Breast epithelium (tissue), 4 donors: ENCODE results near the gene OTOP2. TPM values are rescaled to one million over a fixed set of nuclear protein-coding genes. Genes with fewer than 3 reads are reported as not detected.

ENCODE experiments used
- DNase-seq, 2 donors: peaks; one replicate each; pipeline ENCODE4 v3.0.0-alpha.2; 2019; ENCODE audit warnings: low spot score in 2 of 2
- H3K27ac ChIP-seq, 2 donors: fragments of 200-600 bp; sonication (generic) in 1 of 2; one replicate each; pipeline ENCODE4 v1.5.1; 2016 to 2019; ENCODE audit warnings: mild to moderate bottlenecking in 1 of 2
- H3K27me3 ChIP-seq, 2 donors: fragments of 200-600 bp; sonication (generic) in 1 of 2; one replicate each; pipeline versions ENCODE4 v1.5.1 to v1.6.0; 2017 to 2019; ENCODE audit warnings: control low read depth in 1 of 2, mild to moderate bottlenecking in 1 of 2
- H3K36me3 ChIP-seq: fragments of 200-600 bp; one replicate; pipeline ENCODE4 v1.5.1; 2019
- H3K4me1 ChIP-seq, 2 donors: fragments of 200-600 bp; sonication (generic); one replicate each; pipeline ENCODE4 v1.5.1; 2016 to 2019; ENCODE audit warnings: control low read depth in 1 of 2
- H3K4me3 ChIP-seq, 3 donors: fragments of 200-600 bp; sonication (generic); 1 replicate in 2 of 3; 2 replicates in 1 of 3; pipeline ENCODE4 v1.5.1; 2016 to 2019; ENCODE audit warnings: mild to moderate bottlenecking in 3 of 3, moderate library complexity in 2 of 3
- H3K9me3 ChIP-seq, 2 donors: fragments of 200-600 bp; sonication (generic) in 1 of 2; one replicate each; pipeline ENCODE4 v1.5.1; 2016 to 2019; ENCODE audit warnings: control low read depth in 1 of 2
- POLR2A ChIP-seq: fragments of 450-650 bp; IDR thresholded peaks from one replicate; pipeline ENCODE4 v1.6.1; 2016; ENCODE audit warnings: antibody characterized with exemption, mild to moderate bottlenecking, moderate library complexity
- POLR2AphosphoS5 ChIP-seq, 3 donors: sonication (generic); formaldehyde crosslinking; IDR thresholded peaks; one replicate each; pipeline ENCODE4 v1.6.1; 2017; ENCODE audit warnings: antibody characterized with exemption in 3 of 3
- intact Hi-C: fragments of 100-400 bp; cut with DNase I; formaldehyde crosslinking; loops from one replicate; pipeline ENCODE4 v1.15.1; 2023; ENCODE audit warnings: low total_unique reads
- total RNA-seq, 3 donors: library from RNA; depleted of rRNA; stranded (reverse); fragments of >200 nt; gene quantifications; one replicate each; pipeline ENCODE4 v1.1.0, GENCODE V29; 2016
- TF ChIP-seq, protein P1 (sequence below), 3 donors: fragments of 450-650 bp; IDR thresholded peaks; one replicate each; pipeline ENCODE4 v1.5.1; 2016 to 2017; ENCODE audit warnings: antibody characterized with exemption in 3 of 3, mild to moderate bottlenecking in 3 of 3, moderate library complexity in 3 of 3

Gene OTOP2
- total RNA-seq, 3 donors from 2014 or later, result 0.33 TPM; not detected in 2

DNA sequence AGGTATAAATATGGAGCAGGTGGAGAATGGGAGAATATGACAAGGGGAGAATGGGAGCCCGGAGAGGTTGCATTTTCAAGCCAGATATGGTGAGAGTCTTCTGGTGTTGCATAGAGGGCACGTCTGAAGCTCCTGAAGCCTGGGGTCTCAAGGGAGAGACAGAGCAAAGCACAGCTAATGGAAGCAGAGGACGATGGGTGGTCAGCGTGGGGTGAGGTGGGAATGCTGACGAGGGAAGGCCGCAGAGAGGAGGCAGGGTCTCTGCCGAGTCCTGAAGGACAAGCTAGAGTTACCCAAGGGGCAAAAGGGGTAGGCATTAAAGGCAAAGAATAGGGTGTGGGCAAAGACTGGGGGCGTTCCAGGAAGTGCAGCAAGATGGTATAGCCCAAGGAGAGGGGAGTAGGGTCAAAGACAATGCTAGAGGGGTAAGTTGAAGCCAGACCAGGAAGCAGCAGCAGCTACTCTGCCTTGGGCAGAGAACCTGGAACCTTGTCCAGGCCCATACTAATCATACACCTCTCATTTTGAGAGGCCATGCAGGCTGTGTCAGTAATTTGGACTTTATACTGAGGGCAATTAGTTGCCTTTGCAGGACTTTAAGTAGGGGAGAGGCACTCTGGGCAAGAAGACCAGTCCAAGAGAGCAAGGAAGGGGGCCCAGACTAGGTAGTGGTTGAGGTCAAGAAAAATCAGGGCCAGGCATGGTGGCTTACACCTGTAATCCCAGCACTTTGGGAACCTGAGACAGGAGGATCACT lies 14.3 kb downstream of the OTOP2 start:
- H3K4me1 ChIP-seq, result peaks cover 0 to 11% of the 10 kb centered on the region in 2 donors
- no peak overlapping the region for H3K4me3 ChIP-seq
- H3K27ac ChIP-seq, result no peak overlapping the region
- intact Hi-C loops, result no loop called here
- no peak for TF ChIP-seq POLR2AphosphoS5 (IDR thresholded peaks at IDR 0.05)
- TF ChIP-seq, protein P1, sequence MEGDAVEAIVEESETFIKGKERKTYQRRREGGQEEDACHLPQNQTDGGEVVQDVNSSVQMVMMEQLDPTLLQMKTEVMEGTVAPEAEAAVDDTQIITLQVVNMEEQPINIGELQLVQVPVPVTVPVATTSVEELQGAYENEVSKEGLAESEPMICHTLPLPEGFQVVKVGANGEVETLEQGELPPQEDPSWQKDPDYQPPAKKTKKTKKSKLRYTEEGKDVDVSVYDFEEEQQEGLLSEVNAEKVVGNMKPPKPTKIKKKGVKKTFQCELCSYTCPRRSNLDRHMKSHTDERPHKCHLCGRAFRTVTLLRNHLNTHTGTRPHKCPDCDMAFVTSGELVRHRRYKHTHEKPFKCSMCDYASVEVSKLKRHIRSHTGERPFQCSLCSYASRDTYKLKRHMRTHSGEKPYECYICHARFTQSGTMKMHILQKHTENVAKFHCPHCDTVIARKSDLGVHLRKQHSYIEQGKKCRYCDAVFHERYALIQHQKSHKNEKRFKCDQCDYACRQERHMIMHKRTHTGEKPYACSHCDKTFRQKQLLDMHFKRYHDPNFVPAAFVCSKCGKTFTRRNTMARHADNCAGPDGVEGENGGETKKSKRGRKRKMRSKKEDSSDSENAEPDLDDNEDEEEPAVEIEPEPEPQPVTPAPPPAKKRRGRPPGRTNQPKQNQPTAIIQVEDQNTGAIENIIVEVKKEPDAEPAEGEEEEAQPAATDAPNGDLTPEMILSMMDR (IDR thresholded peaks at IDR 0.05), result no peak
- no peak for TF ChIP-seq POLR2A
- H3K36me3 ChIP-seq, result no peaks in the 10 kb centered on the region
- no peak for DNase-seq
- H3K9me3 ChIP-seq, result no peaks in the 10 kb centered on the region
- peaks cover 0 to 49% of the 10 kb centered on the region in 2 donors for H3K27me3 ChIP-seq

DNA sequence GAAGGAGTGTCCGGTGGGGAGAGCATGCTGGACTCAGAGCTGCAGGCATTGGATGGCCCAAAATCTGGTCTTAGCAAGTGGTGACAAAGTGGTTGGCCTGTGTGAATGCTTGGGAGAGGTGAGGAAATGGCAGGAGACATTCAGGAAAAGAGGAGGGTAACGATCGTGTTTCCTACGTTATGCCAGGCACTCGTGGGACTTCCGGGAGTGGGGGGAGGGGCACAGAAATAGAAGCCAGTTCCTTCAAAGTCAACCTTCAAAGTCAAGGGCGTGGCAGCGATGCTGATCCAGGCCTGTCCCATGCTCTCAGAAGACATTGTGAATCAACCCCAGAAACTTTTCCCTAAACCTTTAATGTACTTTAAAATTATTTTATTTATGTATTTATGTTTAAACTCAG lies 15.5 kb downstream of the OTOP2 start:
- TF ChIP-seq POLR2A, result no peak
- no peak for TF ChIP-seq POLR2AphosphoS5 (IDR thresholded peaks at IDR 0.05)
- TF ChIP-seq, protein P1 (IDR thresholded peaks at IDR 0.05), result no peak
- Histone ChIP-seq H3K27me3 (peaks cover 0 to 53% of the 10 kb centered on the region in 2 donors), H3K4me3 (no peak overlapping the region), H3K36me3 (no peaks in the 10 kb centered on the region), H3K9me3 (no peaks in the 10 kb centered on the region), H3K4me1 (peaks cover 0 to 11% of the 10 kb centered on the region in 2 donors), H3K27ac (no peak overlapping the region)
- intact Hi-C loops, result no loop called here
- no peak for DNase-seq

DNA sequence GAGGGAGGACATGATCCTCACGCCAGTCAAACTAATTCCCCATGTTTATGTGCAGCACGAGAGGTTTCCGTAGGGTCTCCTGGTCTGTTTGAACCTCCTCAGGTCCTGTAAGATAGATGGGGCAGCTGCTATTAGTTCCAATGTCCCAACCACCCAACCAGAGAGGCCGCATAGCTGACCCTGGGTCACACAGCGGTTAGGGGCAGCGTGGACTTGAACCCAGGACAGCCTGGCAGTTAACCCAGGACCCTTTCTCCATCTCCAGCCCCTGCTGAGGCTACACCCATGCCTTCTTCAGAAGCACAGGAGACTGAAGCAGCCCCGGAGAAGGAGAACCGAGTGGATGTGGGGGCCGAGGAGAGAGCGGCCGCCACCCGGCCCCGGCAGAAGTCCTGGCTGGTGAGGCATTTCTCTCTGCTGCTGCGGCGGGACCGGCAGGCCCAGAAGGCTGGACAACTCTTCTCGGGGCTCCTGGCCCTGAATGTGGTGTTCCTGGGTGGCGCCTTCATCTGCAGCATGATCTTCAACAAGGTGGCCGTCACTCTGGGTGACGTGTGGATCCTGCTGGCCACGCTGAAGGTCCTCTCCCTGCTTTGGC lies 17.2 kb downstream of the OTOP2 start:
- peaks cover 0 to 3% of the 10 kb centered on the region in 2 donors for H3K4me1 ChIP-seq
- H3K27ac ChIP-seq, result no peak overlapping the region
- TF ChIP-seq, protein P1 (IDR thresholded peaks at IDR 0.05), result no peak
- no peak for TF ChIP-seq POLR2A
- TF ChIP-seq POLR2AphosphoS5 (IDR thresholded peaks at IDR 0.05), result no peak
- DNase-seq, result no peak
- H3K4me3 ChIP-seq, result no peak overlapping the region
- no peaks in the 10 kb centered on the region for H3K9me3 ChIP-seq
- peaks cover 0 to 39% of the 10 kb centered on the region in 2 donors for H3K27me3 ChIP-seq
- intact Hi-C loops, result no loop called here
- H3K36me3 ChIP-seq, result no peaks in the 10 kb centered on the region

DNA sequence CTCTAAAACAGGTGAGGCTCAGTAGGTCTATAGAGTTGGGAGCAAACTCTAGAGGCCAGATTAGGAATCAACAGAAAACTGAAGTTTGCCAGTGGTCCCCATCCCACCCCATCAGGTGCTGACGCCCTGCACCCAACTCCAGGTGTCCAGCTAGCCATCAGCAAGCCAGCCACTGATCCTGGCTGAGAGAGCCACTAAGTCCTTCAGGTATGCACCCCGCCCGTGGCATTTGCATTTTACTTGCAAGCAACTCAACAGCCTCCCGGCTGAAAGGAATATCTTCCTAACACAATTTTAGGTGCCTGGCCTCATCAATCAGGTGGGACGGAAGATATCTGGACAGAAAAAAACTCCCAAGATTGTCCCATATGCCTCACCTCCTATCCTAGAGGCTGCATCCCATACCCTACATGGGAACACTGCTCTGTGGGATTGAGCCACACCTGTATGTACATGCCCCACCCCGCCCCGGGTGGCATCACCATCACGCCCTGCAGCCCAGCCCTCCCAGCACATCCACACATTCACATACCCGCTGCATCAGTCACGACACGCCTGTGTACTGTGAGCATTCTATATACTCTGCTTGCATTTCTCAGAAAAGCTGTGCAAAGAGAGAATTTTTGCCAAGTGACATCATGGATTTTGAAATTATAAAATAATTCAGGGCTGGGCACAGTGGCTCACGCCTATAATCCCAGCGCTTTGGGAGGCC lies 19.9 kb downstream of the OTOP2 start:
- DNase-seq, result no peak
- intact Hi-C loops, result no loop called here
- H3K27me3 ChIP-seq, result peaks cover 0 to 17% of the 10 kb centered on the region in 2 donors
- H3K4me1 ChIP-seq, result no peaks in the 10 kb centered on the region
- no peak overlapping the region for H3K27ac ChIP-seq
- no peak for TF ChIP-seq POLR2A
- no peak for TF ChIP-seq POLR2AphosphoS5 (IDR thresholded peaks at IDR 0.05)
- TF ChIP-seq, protein P1 (IDR thresholded peaks at IDR 0.05), result no peak
- no peaks in the 10 kb centered on the region for H3K36me3 ChIP-seq
- H3K9me3 ChIP-seq, result no peaks in the 10 kb centered on the region
- H3K4me3 ChIP-seq, result no peak overlapping the region

DNA sequence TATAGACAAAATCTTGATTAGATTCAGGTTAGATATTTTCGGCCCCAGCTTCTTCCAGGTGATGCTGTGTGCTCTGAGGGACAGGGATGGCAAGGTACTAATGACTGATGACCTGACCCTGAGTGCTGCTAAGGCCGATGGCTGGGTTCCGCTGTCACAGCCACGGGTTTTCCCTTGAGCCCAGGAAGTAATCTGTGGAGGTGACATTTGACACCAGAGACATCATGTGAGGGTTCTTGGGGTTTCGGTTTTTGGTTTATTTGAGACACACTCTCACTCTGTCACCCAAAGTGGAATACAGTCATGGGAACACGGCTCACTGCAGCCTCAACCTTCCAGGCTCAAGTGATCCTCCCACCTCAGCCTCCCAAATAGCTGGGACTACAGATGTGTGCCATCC lies 21.5 kb downstream of the OTOP2 start:
- intact Hi-C loops, result no loop called here
- TF ChIP-seq POLR2AphosphoS5 (IDR thresholded peaks at IDR 0.05), result no peak
- TF ChIP-seq POLR2A, result no peak
- TF ChIP-seq, protein P1 (IDR thresholded peaks at IDR 0.05), result no peak
- no peak overlapping the region for H3K27ac ChIP-seq
- no peaks in the 10 kb centered on the region for H3K4me1 ChIP-seq
- DNase-seq, result no peak
- H3K27me3 ChIP-seq, result peaks cover 0 to 17% of the 10 kb centered on the region in 2 donors
- H3K4me3 ChIP-seq, result no peak overlapping the region
- H3K9me3 ChIP-seq, result no peaks in the 10 kb centered on the region
- H3K36me3 ChIP-seq, result no peaks in the 10 kb centered on the region
